ENCODE results near the gene KRT73. TPM values are rescaled to one million over a fixed set of nuclear protein-coding genes. Genes with fewer than 3 reads are reported as not detected.
A peak's percentile ranks its signal among the peaks of the same experiment; 100 is the strongest.

The KRT73 gene
- total RNA-seq, 1 experiment from 2014 or later: not detected

GRCh38 chr12:52581481-52581880, 36.9 kb downstream of the KRT73 start:
- H3K27me3 Mint-ChIP-seq (ENCODE audit: insufficient read depth, unreplicated experiment): no peaks in the 10 kb centered on the region
- BruUV-seq (replicated peaks): no TSS peak
- no peak overlapping the region for H3K27ac Mint-ChIP-seq (ENCODE audit: low read depth, unreplicated experiment)
- peaks cover 26% of the 10 kb centered on the region for H3K4me1 Mint-ChIP-seq (ENCODE audit: insufficient read depth, unreplicated experiment)
- no peak for TF ChIP-seq CTCF (IDR thresholded peaks at IDR 0.05; ENCODE audit: unreplicated experiment)
- no peaks in the 10 kb centered on the region for H3K9me3 Mint-ChIP-seq (ENCODE audit: unreplicated experiment)
- CTCF ChIA-PET: interaction anchor here (0.7 to 14.9 kb wide), 20 partner anchors 11 to 449 kb away, joined by 3 to 366 read pairs (median 6); partner anchors contain the start of gene KRT5
- POLR2A ChIA-PET: interaction anchor here (0.7 to 7.5 kb wide), 22 partner anchors 9 to 434 kb away, joined by 3 to 315 read pairs (median 6); partner anchors contain the start of genes KRT5 and KRT6A
- intact Hi-C loops (cut with micrococcal nuclease): loop anchor here (5.0 kb wide), 1 partner anchor 424 kb away; no protein-coding TSS in a partner anchor
- DNase-seq (ENCODE audit: unreplicated experiment): peak; percentile 96
- H3K36me3 Mint-ChIP-seq (ENCODE audit: insufficient read depth, unreplicated experiment): no peaks in the 10 kb centered on the region
- H3K4me3 Mint-ChIP-seq (ENCODE audit: unreplicated experiment): no peak overlapping the region

DNA sequence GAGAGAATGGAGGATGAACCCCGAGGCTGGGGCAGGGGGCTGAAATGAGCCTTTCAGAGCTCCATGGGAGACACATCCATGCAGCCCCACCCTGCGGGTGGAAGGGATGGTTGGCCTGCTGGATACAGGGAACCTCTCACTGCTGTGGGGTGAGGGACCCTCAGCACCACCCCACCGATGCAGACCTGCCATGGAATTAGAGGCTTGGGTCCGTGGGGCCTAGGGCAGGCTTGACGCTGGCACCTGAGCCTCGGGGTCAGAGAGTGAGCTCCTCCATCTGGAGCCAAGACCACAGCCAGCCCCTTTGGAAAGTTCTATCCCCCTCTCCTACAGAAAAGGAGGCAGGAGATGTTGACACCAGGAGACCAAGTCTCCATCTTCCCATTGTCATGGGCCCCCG, 37.3 kb downstream of the KRT73 start:
- DNase-seq (ENCODE audit: unreplicated experiment): peak; percentile 4
- Mint-ChIP-seq H3K4me1 (ENCODE audit: insufficient read depth, unreplicated experiment) (peaks cover 26% of the 10 kb centered on the region), H3K36me3 (ENCODE audit: insufficient read depth, unreplicated experiment) (no peaks in the 10 kb centered on the region), H3K4me3 (ENCODE audit: unreplicated experiment) (no peak overlapping the region), H3K27ac (ENCODE audit: low read depth, unreplicated experiment) (no peak overlapping the region), H3K9me3 (ENCODE audit: unreplicated experiment) (no peaks in the 10 kb centered on the region), H3K27me3 (ENCODE audit: insufficient read depth, unreplicated experiment) (no peaks in the 10 kb centered on the region)
- intact Hi-C loops (cut with micrococcal nuclease): loop anchor here (5.0 kb wide), 1 partner anchor 424 kb away; no protein-coding TSS in a partner anchor
- no TSS peak for BruUV-seq (replicated peaks)
- no peak for TF ChIP-seq CTCF (IDR thresholded peaks at IDR 0.05; ENCODE audit: unreplicated experiment)
- ChIA-PET CTCF (interaction anchor here (0.7 to 14.9 kb wide), 17 partner anchors 9 to 448 kb away, joined by 3 to 366 read pairs (median 5); partner anchors contain the start of gene KRT5), POLR2A (interaction anchor here (0.7 to 7.5 kb wide), 19 partner anchors 10 to 433 kb away, joined by 3 to 315 read pairs (median 7); partner anchors contain the start of genes KRT5 and KRT6A)

- no peak for TF ChIP-seq CTCF (IDR thresholded peaks at IDR 0.05; ENCODE audit: unreplicated experiment)
- Mint-ChIP-seq H3K4me3 (ENCODE audit: unreplicated experiment) (no peak overlapping the region), H3K36me3 (ENCODE audit: insufficient read depth, unreplicated experiment) (no peaks in the 10 kb centered on the region), H3K9me3 (ENCODE audit: unreplicated experiment) (no peaks in the 10 kb centered on the region), H3K27me3 (ENCODE audit: insufficient read depth, unreplicated experiment) (no peaks in the 10 kb centered on the region), H3K27ac (ENCODE audit: low read depth, unreplicated experiment) (no peak overlapping the region), H3K4me1 (ENCODE audit: insufficient read depth, unreplicated experiment) (peaks cover 26% of the 10 kb centered on the region)
- no TSS peak for BruUV-seq (replicated peaks)
- POLR2A ChIA-PET: interaction anchor here (0.5 to 7.5 kb wide), 14 partner anchors 10 to 433 kb away, joined by 3 to 315 read pairs (median 6); partner anchors contain the start of genes KRT5 and KRT6A
- CTCF ChIA-PET: interaction anchor here (0.8 to 14.9 kb wide), 12 partner anchors 9 to 436 kb away, joined by 3 to 366 read pairs (median 4); partner anchors contain the start of gene KRT5
- no peak for DNase-seq (ENCODE audit: unreplicated experiment)
- intact Hi-C loops (cut with micrococcal nuclease): loop anchor here (5.0 kb wide), 1 partner anchor 423 kb away; no protein-coding TSS in a partner anchor
Measured at GRCh38 chr12:52580496-52580895, 37.9 kb downstream of the KRT73 start.
